H1 (cell line): ENCODE measurements around the gene RASEF.

ENCODE experiments used
- ATF2 ChIP-seq: IDR thresholded peaks from 2 replicates; pipeline ENCODE4 v1.6.1; 2012; ENCODE audit warnings: low read length, inconsistent platforms
- ATF3 ChIP-seq: IDR thresholded peaks from 2 replicates; pipeline ENCODE4 v1.6.1; 2011; ENCODE audit warnings: low read depth, mild to moderate bottlenecking, low read length; ENCODE audit not compliant: insufficient read depth
- CBX8 ChIP-seq: fragments of 300-800, 300-1000 bp; sonication (generic); IDR thresholded peaks from 2 replicates; pipeline ENCODE4 v1.7.1; 2016; ENCODE audit warnings: low read depth, low read length, borderline replicate concordance
- CTCF ChIP-seq, 3 experiments: IDR thresholded peaks; 1 replicate in 2 of 3; 2 replicates in 1 of 3; pipeline versions ENCODE4 v1.5.1 to v1.6.1; 2011; ENCODE audit warnings: low read length in 3 of 3, mild to moderate bottlenecking in 3 of 3, inconsistent platforms in 2 of 3, low read depth in 1 of 3, moderate library complexity in 1 of 3; ENCODE audit not compliant: insufficient read depth in 1 of 3; ENCODE audit errors: control extremely low read depth in 1 of 3
- EP300 ChIP-seq, 2 experiments: IDR thresholded peaks; 1 replicate in 1 of 2; 2 replicates in 1 of 2; pipeline ENCODE4 v1.6.1; 2011 to 2012; ENCODE audit warnings: low read depth in 2 of 2, low read length in 2 of 2, mild to moderate bottlenecking in 2 of 2, borderline replicate concordance in 1 of 2, inconsistent platforms in 1 of 2, moderate library complexity in 1 of 2
- JUN ChIP-seq: IDR thresholded peaks from 2 replicates; pipeline ENCODE4 v1.6.1; 2011; ENCODE audit warnings: low read depth, mild to moderate bottlenecking, improper control_type of control experiment, low read length
- PHF8 ChIP-seq: fragments of 200-600 bp; sonication (generic); conservative IDR thresholded peaks from 2 replicates; pipeline ENCODE4 v1.7.1; 2012; ENCODE audit warnings: low read depth, mild to moderate bottlenecking, inconsistent platforms, low read length, moderate library complexity
- POLR2A ChIP-seq, 2 experiments: IDR thresholded peaks; 1 replicate in 1 of 2; 2 replicates in 1 of 2; pipeline ENCODE4 v1.6.1; 2011; ENCODE audit warnings: low read depth in 2 of 2, low read length in 2 of 2, mild to moderate bottlenecking in 2 of 2; ENCODE audit errors: control extremely low read depth in 1 of 2
- RAD21 ChIP-seq, 2 experiments: IDR thresholded peaks in 1 of 2; conservative IDR thresholded peaks in 1 of 2; 2 replicates each; pipeline ENCODE4 v1.6.1; 2011; ENCODE audit warnings: low read depth in 2 of 2, low read length in 2 of 2, improper control_type of control experiment in 1 of 2, inconsistent platforms in 1 of 2, mild to moderate bottlenecking in 1 of 2, moderate library complexity in 1 of 2
- RNF2 ChIP-seq: fragments of 200-900, 300-1000 bp; sonication (generic); IDR thresholded peaks from 2 replicates; pipeline ENCODE4 v1.7.1; 2016; ENCODE audit warnings: borderline replicate concordance, low read depth, mild to moderate bottlenecking, antibody characterized with exemption, low read length; ENCODE audit not compliant: poor library complexity, severe bottlenecking; ENCODE audit errors: missing control alignments
- YY1 ChIP-seq: IDR thresholded peaks from 2 replicates; pipeline ENCODE4 v1.6.1; 2011; ENCODE audit warnings: low read depth, mild to moderate bottlenecking, low read length

- TF ChIP-seq RNF2 (no peak), PHF8 (no peak), EP300 (IDR thresholded peaks at IDR 0.05; ENCODE audit: borderline replicate concordance in 1 of 2, low read depth in 2 of 2, low read length in 2 of 2) (no peak), CBX8 (no peak), JUN (no peak), POLR2A (IDR thresholded peaks at IDR 0.05; ENCODE audit: control extremely low read depth in 1 of 2, low read depth in 2 of 2, low read length in 2 of 2) (no peak), CTCF (IDR thresholded peaks at IDR 0.05; ENCODE audit: control extremely low read depth in 1 of 3, insufficient read depth in 1 of 3, low read depth in 1 of 3, low read length in 3 of 3) (no peak), ATF3 (no peak), ATF2 (no peak), RAD21 (IDR thresholded peaks at IDR 0.05 in 1 of 2, conservative IDR thresholded peaks at IDR 0.05 in 1 of 2; ENCODE audit: low read depth in 2 of 2, low read length in 2 of 2) (no peak), YY1 (no peak)
These were observed 48.9 kb downstream of the RASEF start for GRCh38 chr9:83013867-83014605.
